HEK293T (cell line): ENCODE results near the gene GMCL2.

Experiments used
- ARNT ChIP-seq: fragments of 450-650 bp; IDR thresholded peaks from 2 replicates; pipeline ENCODE4 v1.6.1; 2017; ENCODE audit warnings: mild to moderate bottlenecking
- BHLHE40 ChIP-seq: fragments of 450-650 bp; IDR thresholded peaks from 2 replicates; pipeline ENCODE4 v1.6.1; 2016; ENCODE audit warnings: mild to moderate bottlenecking, moderate library complexity, borderline replicate concordance
- FOXM1 ChIP-seq: fragments of 450-650 bp; IDR thresholded peaks from 2 replicates; pipeline ENCODE4 v1.6.1; 2017; ENCODE audit warnings: mild to moderate bottlenecking, borderline replicate concordance
- L3MBTL2 ChIP-seq: fragments of 450-650 bp; conservative IDR thresholded peaks from 2 replicates; pipeline ENCODE4 v1.6.1; 2016; ENCODE audit warnings: mild to moderate bottlenecking
- NFRKB ChIP-seq: fragments of 450-650 bp; IDR thresholded peaks from 2 replicates; pipeline ENCODE4 v1.6.1; 2016; ENCODE audit warnings: mild to moderate bottlenecking, moderate library complexity
- SP1 ChIP-seq: fragments of 450-650 bp; IDR thresholded peaks from 2 replicates; pipeline ENCODE4 v1.6.1; 2017

GRCh38 chr5:178210073-178210535, 22.9 kb upstream of the GMCL2 start:
- TF ChIP-seq BHLHE40 (no peak), ARNT (no peak), FOXM1 (no peak), NFRKB (no peak), SP1 (no peak), L3MBTL2 (no peak)
